Activated B cell treated with CpG ODN at 0.5 μM for 24 hours (primary cell): ENCODE measurements around the gene ARFGAP3. TPM values are rescaled to one million over a fixed set of nuclear protein-coding genes. Genes with fewer than 3 reads are reported as not detected.

Source experiments
- ATAC-seq: fragments of 200-7000 bp; cut with Tn5 transposase; one replicate; pipeline ENCODE4 v1.10.0; 2021; ENCODE audit warnings: low read depth, mild to moderate bottlenecking, moderate library complexity
- CTCF ChIA-PET: fragments of 350-600 bp; sonication (Branson Sonifier 250); formaldehyde crosslinking; loops from one replicate; lab custom pipeline; 2021; ENCODE audit warnings: antibody characterized with exemption; lab: Charles Lee
- POLR2A ChIA-PET: fragments of 350-600 bp; sonication (Branson Sonifier 250); formaldehyde crosslinking; loops from one replicate; lab custom pipeline; 2021; ENCODE audit warnings: antibody characterized with exemption; lab: Charles Lee
- DNase-seq: peaks from one replicate; pipeline ENCODE4 v3.0.0; 2022
- H3K27ac Mint-ChIP-seq: one replicate; pipeline ENCODE4 v1.8.0; 2020; ENCODE audit warnings: mixed read lengths
- H3K27me3 Mint-ChIP-seq: one replicate; pipeline ENCODE4 v1.8.0; 2021; ENCODE audit warnings: mixed read lengths
- H3K36me3 Mint-ChIP-seq: one replicate; pipeline ENCODE4 v1.8.0; 2021; ENCODE audit warnings: low read depth, mixed read lengths
- H3K4me1 Mint-ChIP-seq: one replicate; pipeline ENCODE4 v1.8.0; 2021; ENCODE audit warnings: mixed read lengths
- H3K4me3 Mint-ChIP-seq: one replicate; pipeline ENCODE4 v1.8.0; 2020; ENCODE audit warnings: mild to moderate bottlenecking, mixed read lengths
- H3K9me3 Mint-ChIP-seq: one replicate; pipeline ENCODE4 v1.8.0; 2020; ENCODE audit warnings: mixed read lengths
- intact Hi-C: fragments of 100-400 bp; cut with micrococcal nuclease; formaldehyde crosslinking; loops from one replicate; pipeline ENCODE4 v1.15.1; 2024
- total RNA-seq: library from RNA; stranded (reverse); gene quantifications from 2 replicates; pipeline ENCODE4 v1.2.3, GENCODE V29; 2022
- TF ChIP-seq, protein P1 (sequence below): fragments of 200-600 bp; IDR thresholded peaks from one replicate; pipeline ENCODE4 v1.8.0; 2022; ENCODE audit warnings: antibody characterized with exemption, mild to moderate bottlenecking

ARFGAP3 gene
- total RNA-seq, 1 donor from 2014 or later, result 35.2 TPM

DNA sequence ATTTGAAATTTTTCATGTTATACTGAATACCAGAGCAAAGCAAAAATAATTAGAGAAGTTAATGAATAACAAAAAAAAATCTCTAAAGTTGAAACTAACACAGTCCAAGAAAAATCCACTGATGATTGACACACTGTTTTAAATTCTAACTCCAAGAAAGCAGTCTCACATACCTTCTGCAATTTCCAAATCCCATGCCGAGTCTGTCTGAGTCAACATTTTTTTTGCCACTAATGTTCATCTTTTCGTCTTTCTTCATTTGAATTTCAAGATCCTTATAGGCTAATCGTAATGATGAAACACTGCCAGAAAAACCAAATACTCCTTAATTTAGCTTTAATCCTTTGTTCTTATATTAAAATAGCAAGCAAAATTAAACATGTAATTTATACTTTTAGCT, 39.5 kb downstream of the ARFGAP3 start:
- no peak for ATAC-seq
- CTCF ChIA-PET, result interaction anchor here (0.6 to 1.1 kb wide), 4 partner anchors 37 to 1878 kb away, joined by 3 read pairs; no protein-coding TSS in a partner anchor
- no peak for DNase-seq
- H3K27me3 Mint-ChIP-seq, result no peaks in the 10 kb centered on the region
- H3K4me3 Mint-ChIP-seq, result no peak overlapping the region
- peaks cover 3% of the 10 kb centered on the region for H3K4me1 Mint-ChIP-seq
- peaks cover 50% of the 10 kb centered on the region for H3K36me3 Mint-ChIP-seq
- intact Hi-C loops, result no loop called here
- no peak overlapping the region for H3K27ac Mint-ChIP-seq
- TF ChIP-seq, protein P1, sequence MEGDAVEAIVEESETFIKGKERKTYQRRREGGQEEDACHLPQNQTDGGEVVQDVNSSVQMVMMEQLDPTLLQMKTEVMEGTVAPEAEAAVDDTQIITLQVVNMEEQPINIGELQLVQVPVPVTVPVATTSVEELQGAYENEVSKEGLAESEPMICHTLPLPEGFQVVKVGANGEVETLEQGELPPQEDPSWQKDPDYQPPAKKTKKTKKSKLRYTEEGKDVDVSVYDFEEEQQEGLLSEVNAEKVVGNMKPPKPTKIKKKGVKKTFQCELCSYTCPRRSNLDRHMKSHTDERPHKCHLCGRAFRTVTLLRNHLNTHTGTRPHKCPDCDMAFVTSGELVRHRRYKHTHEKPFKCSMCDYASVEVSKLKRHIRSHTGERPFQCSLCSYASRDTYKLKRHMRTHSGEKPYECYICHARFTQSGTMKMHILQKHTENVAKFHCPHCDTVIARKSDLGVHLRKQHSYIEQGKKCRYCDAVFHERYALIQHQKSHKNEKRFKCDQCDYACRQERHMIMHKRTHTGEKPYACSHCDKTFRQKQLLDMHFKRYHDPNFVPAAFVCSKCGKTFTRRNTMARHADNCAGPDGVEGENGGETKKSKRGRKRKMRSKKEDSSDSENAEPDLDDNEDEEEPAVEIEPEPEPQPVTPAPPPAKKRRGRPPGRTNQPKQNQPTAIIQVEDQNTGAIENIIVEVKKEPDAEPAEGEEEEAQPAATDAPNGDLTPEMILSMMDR, result no peak
- H3K9me3 Mint-ChIP-seq, result peaks cover 6% of the 10 kb centered on the region
- POLR2A ChIA-PET, result no interaction called here

DNA sequence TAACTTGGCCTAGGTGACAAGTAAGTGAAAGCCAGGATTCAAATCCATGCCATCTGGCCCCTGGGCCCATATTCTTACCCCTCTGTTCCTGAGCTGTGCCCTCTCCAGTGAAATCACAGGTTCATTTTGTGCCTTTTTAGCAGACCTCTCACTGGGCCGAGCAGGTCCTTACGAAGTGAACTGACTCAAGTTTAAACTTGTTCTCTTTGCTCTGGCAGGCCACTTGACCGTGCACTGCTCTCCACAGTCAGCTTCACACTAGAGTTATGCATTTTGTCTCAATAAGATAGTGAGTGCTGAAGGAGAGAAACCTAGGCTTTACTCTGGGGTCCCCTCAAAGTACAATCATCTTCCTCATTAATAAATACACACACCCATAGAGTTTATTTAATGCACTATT, 40.7 kb downstream of the ARFGAP3 start:
- DNase-seq (no peak), ATAC-seq (no peak)
- intact Hi-C loops, result no loop called here
- H3K27me3 Mint-ChIP-seq, result no peaks in the 10 kb centered on the region
- no peak overlapping the region for H3K4me3 Mint-ChIP-seq
- POLR2A ChIA-PET, result no interaction called here
- H3K9me3 Mint-ChIP-seq, result no peaks in the 10 kb centered on the region
- TF ChIP-seq, protein P1, result no peak
- peaks cover 50% of the 10 kb centered on the region for H3K36me3 Mint-ChIP-seq
- peaks cover 3% of the 10 kb centered on the region for H3K4me1 Mint-ChIP-seq
- CTCF ChIA-PET, result interaction anchor here (1.2 kb wide), 1 partner anchor 202 kb away, joined by 4 read pairs; the partner anchor contains the start of gene POLDIP3
- H3K27ac Mint-ChIP-seq, result no peak overlapping the region

DNA sequence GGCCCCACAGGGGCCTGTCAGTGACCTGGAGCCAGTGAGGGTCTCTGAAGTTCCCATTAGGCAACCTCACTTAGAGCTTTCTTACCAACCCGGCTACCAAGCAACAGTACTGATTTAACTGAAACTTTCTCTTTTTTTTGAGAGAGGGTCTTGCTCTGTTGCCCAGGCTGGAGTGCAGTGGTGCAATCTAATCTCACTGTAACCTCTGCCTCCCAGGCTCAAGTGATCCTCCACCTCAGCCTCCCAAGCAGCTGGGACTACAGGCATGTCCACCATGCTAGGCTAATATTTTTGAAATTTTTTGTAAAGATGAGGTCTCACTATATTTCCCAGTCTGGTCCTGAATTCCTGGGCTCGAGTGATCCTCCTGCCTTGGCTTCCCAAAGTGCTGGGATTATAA, 42.5 kb downstream of the ARFGAP3 start:
- intact Hi-C loops, result no loop called here
- no peaks in the 10 kb centered on the region for H3K27me3 Mint-ChIP-seq
- ATAC-seq (no peak), DNase-seq (no peak)
- ChIA-PET POLR2A (no interaction called here), CTCF (no interaction called here)
- TF ChIP-seq, protein P1, result no peak
- H3K27ac Mint-ChIP-seq, result no peak overlapping the region
- H3K4me1 Mint-ChIP-seq, result no peaks in the 10 kb centered on the region
- no peaks in the 10 kb centered on the region for H3K9me3 Mint-ChIP-seq
- H3K36me3 Mint-ChIP-seq, result peaks cover 60% of the 10 kb centered on the region
- H3K4me3 Mint-ChIP-seq, result no peak overlapping the region

DNA sequence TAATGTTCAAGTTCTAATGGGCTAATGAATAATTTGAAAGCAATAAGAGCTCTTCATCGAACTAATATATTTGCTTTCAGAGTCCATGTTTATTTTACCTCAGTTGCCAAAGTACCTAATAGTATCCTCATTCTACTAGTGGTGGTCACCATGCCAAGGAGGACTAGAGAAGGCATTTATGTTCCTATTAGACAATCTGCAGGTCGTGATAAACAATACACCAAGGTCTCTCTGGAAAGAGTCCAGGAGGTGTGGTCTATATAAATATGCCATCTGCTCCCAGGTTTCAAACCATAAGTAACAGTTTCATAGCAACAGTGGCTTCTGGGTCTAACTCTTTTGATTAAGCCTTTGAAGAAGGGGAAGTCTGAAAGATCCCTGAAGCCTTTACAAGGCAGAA, 42.9 kb downstream of the ARFGAP3 start:
- CTCF ChIA-PET, result no interaction called here
- POLR2A ChIA-PET, result no interaction called here
- Mint-ChIP-seq H3K4me1 (no peaks in the 10 kb centered on the region), H3K27ac (no peak overlapping the region), H3K9me3 (no peaks in the 10 kb centered on the region), H3K4me3 (no peak overlapping the region), H3K27me3 (no peaks in the 10 kb centered on the region), H3K36me3 (peaks cover 63% of the 10 kb centered on the region)
- DNase-seq (no peak), ATAC-seq (no peak)
- intact Hi-C loops, result no loop called here
- TF ChIP-seq, protein P1, result no peak

DNA sequence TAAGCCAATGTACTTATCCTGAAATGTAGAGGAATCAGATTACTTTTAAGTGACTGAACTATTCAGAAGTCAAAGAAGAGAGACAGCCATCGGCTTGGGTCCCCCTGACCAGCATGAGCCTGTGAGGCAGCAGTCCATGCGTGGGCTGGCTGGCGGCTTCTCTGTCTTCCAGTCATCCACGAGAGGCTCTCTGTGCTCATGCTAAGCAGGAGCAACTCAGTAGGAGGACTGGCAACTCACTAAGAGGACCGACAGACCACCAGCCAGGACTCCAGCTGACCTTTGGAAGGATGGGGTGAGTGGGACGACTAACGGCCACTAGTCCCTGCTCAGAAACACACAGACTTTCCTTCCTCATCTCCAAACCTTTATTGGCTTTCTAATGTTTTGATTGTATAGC, 43.6 kb downstream of the ARFGAP3 start:
- Mint-ChIP-seq H3K27me3 (no peaks in the 10 kb centered on the region), H3K27ac (no peak overlapping the region), H3K36me3 (peaks cover 68% of the 10 kb centered on the region), H3K9me3 (no peaks in the 10 kb centered on the region), H3K4me3 (no peak overlapping the region), H3K4me1 (no peaks in the 10 kb centered on the region)
- TF ChIP-seq, protein P1, result no peak
- intact Hi-C loops, result no loop called here
- CTCF ChIA-PET, result no interaction called here
- POLR2A ChIA-PET, result no interaction called here
- ATAC-seq, result no peak
- DNase-seq, result no peak
